B cell (primary cell): ENCODE measurements around the gene RPRD1B.

ENCODE experiments used
- EZH2 ChIP-seq: IDR thresholded peaks from 2 replicates; pipeline ENCODE4 v1.6.1; 2012; ENCODE audit warnings: borderline replicate concordance, low read depth, mild to moderate bottlenecking, moderate library complexity, low read length; ENCODE audit not compliant: insufficient read depth, poor library complexity, severe bottlenecking
- TF ChIP-seq, protein P1 (sequence below): fragments of 200-600 bp; IDR thresholded peaks from one replicate; pipeline ENCODE4 v1.8.0; 2022; ENCODE audit warnings: antibody characterized with exemption, mild to moderate bottlenecking

DNA sequence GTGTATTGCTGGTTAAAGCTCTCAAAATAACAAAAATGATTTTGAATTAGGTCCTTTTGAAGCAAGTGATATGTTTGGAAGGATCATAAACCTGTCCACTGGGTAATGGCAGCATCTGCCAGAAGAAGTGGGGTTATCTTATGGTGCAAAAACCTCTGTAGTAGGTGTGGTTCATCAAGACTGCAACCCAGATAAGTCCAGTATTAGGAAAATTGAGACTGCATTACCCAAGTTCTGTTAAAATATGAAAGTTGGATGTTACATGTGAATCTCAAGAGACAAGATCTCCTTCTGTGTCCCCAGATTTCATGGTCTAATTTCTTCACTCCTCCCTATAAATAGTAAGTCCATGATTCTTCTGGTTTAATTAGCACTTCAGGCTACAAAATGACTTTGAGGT lies 59.4 kb downstream of the RPRD1B start:
- TF ChIP-seq, protein P1, sequence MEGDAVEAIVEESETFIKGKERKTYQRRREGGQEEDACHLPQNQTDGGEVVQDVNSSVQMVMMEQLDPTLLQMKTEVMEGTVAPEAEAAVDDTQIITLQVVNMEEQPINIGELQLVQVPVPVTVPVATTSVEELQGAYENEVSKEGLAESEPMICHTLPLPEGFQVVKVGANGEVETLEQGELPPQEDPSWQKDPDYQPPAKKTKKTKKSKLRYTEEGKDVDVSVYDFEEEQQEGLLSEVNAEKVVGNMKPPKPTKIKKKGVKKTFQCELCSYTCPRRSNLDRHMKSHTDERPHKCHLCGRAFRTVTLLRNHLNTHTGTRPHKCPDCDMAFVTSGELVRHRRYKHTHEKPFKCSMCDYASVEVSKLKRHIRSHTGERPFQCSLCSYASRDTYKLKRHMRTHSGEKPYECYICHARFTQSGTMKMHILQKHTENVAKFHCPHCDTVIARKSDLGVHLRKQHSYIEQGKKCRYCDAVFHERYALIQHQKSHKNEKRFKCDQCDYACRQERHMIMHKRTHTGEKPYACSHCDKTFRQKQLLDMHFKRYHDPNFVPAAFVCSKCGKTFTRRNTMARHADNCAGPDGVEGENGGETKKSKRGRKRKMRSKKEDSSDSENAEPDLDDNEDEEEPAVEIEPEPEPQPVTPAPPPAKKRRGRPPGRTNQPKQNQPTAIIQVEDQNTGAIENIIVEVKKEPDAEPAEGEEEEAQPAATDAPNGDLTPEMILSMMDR, result no peak
- TF ChIP-seq EZH2, result no peak
